ENCODE results near the gene ACSF3. TPM values are rescaled to one million over a fixed set of nuclear protein-coding genes. Genes with fewer than 3 reads are reported as not detected.

ACSF3 gene
- total RNA-seq, 1 experiment from 2014 or later, result 54.9 TPM

GRCh38 chr16:89081556-89081955 is 12.1 kb upstream of the ACSF3 start:
- CTCF ChIA-PET, result no interaction called here
- Mint-ChIP-seq H3K4me1 (ENCODE audit: low read depth, unreplicated experiment) (no peaks in the 10 kb centered on the region), H3K27ac (ENCODE audit: unreplicated experiment) (no peak overlapping the region), H3K36me3 (ENCODE audit: insufficient read depth, unreplicated experiment) (peaks cover 5% of the 10 kb centered on the region), H3K4me3 (ENCODE audit: low read depth, unreplicated experiment) (no peak overlapping the region), H3K27me3 (ENCODE audit: unreplicated experiment) (peaks cover 62% of the 10 kb centered on the region), H3K9me3 (ENCODE audit: low read depth, unreplicated experiment) (no peaks in the 10 kb centered on the region)
- intact Hi-C loops (cut with micrococcal nuclease; ENCODE audit: unreplicated experiment), result no loop called here
- no TSS peak for BruUV-seq (replicated peaks)
- DNase-seq, result no peak
- TF ChIP-seq CTCF (IDR thresholded peaks at IDR 0.05; ENCODE audit: unreplicated experiment), result no peak

GRCh38 chr16:89084411-89084810 is 9.2 kb upstream of the ACSF3 start:
- no peak for TF ChIP-seq CTCF (IDR thresholded peaks at IDR 0.05; ENCODE audit: unreplicated experiment)
- CTCF ChIA-PET, result no interaction called here
- BruUV-seq (replicated peaks), result no TSS peak
- H3K9me3 Mint-ChIP-seq (ENCODE audit: low read depth, unreplicated experiment), result no peaks in the 10 kb centered on the region
- H3K27ac Mint-ChIP-seq (ENCODE audit: unreplicated experiment), result no peak overlapping the region
- no peak overlapping the region for H3K4me3 Mint-ChIP-seq (ENCODE audit: low read depth, unreplicated experiment)
- H3K4me1 Mint-ChIP-seq (ENCODE audit: low read depth, unreplicated experiment), result no peaks in the 10 kb centered on the region
- intact Hi-C loops (cut with micrococcal nuclease; ENCODE audit: unreplicated experiment), result no loop called here
- no peak for DNase-seq
- H3K27me3 Mint-ChIP-seq (ENCODE audit: unreplicated experiment), result peaks cover 84% of the 10 kb centered on the region
- peaks cover 5% of the 10 kb centered on the region for H3K36me3 Mint-ChIP-seq (ENCODE audit: insufficient read depth, unreplicated experiment)

GRCh38 chr16:89084814-89085612 is 8.6 kb upstream of the ACSF3 start:
- Mint-ChIP-seq H3K36me3 (ENCODE audit: insufficient read depth, unreplicated experiment) (peaks cover 1% of the 10 kb centered on the region), H3K9me3 (ENCODE audit: low read depth, unreplicated experiment) (no peaks in the 10 kb centered on the region), H3K27ac (ENCODE audit: unreplicated experiment) (no peak overlapping the region), H3K27me3 (ENCODE audit: unreplicated experiment) (peaks cover 84% of the 10 kb centered on the region), H3K4me3 (ENCODE audit: low read depth, unreplicated experiment) (no peak overlapping the region), H3K4me1 (ENCODE audit: low read depth, unreplicated experiment) (no peaks in the 10 kb centered on the region)
- no peak for DNase-seq
- CTCF ChIA-PET, result no interaction called here
- BruUV-seq (replicated peaks), result no TSS peak
- intact Hi-C loops (cut with micrococcal nuclease; ENCODE audit: unreplicated experiment), result no loop called here
- no peak for TF ChIP-seq CTCF (IDR thresholded peaks at IDR 0.05; ENCODE audit: unreplicated experiment)

GRCh38 chr16:89085755-89086154 is 7.9 kb upstream of the ACSF3 start:
- CTCF ChIA-PET, result interaction anchor here (0.6 to 0.9 kb wide), 2 partner anchors 54 to 131 kb away, joined by 3 read pairs; no protein-coding TSS in a partner anchor
- Mint-ChIP-seq H3K4me1 (ENCODE audit: low read depth, unreplicated experiment) (peaks cover 5% of the 10 kb centered on the region), H3K9me3 (ENCODE audit: low read depth, unreplicated experiment) (no peaks in the 10 kb centered on the region), H3K4me3 (ENCODE audit: low read depth, unreplicated experiment) (no peak overlapping the region), H3K36me3 (ENCODE audit: insufficient read depth, unreplicated experiment) (no peaks in the 10 kb centered on the region), H3K27ac (ENCODE audit: unreplicated experiment) (no peak overlapping the region), H3K27me3 (ENCODE audit: unreplicated experiment) (peaks cover 84% of the 10 kb centered on the region)
- intact Hi-C loops (cut with micrococcal nuclease; ENCODE audit: unreplicated experiment), result no loop called here
- TF ChIP-seq CTCF (IDR thresholded peaks at IDR 0.05; ENCODE audit: unreplicated experiment), result no peak
- no peak for DNase-seq
- no TSS peak for BruUV-seq (replicated peaks)

All from Calu3 (cell line).